Measurements from ENCODE around the gene ALG10B.

GRCh38 chr12:38289396-38289795, 27.2 kb upstream of the ALG10B start:
- no peak for TF ChIP-seq CTCF (IDR thresholded peaks at IDR 0.05; ENCODE audit: control extremely low read depth in 1 of 3, insufficient read depth in 1 of 3, low read depth in 1 of 3, low read length in 3 of 3)
- TF ChIP-seq ATF3 (IDR thresholded peaks at IDR 0.05; ENCODE audit: insufficient read depth, low read depth, low read length), result no peak
- no peak for TF ChIP-seq EP300 (IDR thresholded peaks at IDR 0.05; ENCODE audit: borderline replicate concordance in 1 of 2, low read depth in 2 of 2, low read length in 2 of 2)
- TF ChIP-seq POLR2A (IDR thresholded peaks at IDR 0.05; ENCODE audit: control extremely low read depth in 1 of 2, low read depth in 2 of 2, low read length in 2 of 2), result no peak
- TF ChIP-seq SP4 (IDR thresholded peaks at IDR 0.05; ENCODE audit: low read length), result no peak
- no peak for TF ChIP-seq POLR2AphosphoS5 (IDR thresholded peaks at IDR 0.05; ENCODE audit: low read depth, low read length)
